NCI-H2196 treated with DMSO at 0.1 percent for 48 hours (cell line): ENCODE results near the gene BTK.

Experiments used
- DNase-seq: peaks from one replicate; lab custom pipeline; 2025; ENCODE audit not compliant: unreplicated experiment; lab: John Stamatoyannopoulos, UW

BTK gene

DNA sequence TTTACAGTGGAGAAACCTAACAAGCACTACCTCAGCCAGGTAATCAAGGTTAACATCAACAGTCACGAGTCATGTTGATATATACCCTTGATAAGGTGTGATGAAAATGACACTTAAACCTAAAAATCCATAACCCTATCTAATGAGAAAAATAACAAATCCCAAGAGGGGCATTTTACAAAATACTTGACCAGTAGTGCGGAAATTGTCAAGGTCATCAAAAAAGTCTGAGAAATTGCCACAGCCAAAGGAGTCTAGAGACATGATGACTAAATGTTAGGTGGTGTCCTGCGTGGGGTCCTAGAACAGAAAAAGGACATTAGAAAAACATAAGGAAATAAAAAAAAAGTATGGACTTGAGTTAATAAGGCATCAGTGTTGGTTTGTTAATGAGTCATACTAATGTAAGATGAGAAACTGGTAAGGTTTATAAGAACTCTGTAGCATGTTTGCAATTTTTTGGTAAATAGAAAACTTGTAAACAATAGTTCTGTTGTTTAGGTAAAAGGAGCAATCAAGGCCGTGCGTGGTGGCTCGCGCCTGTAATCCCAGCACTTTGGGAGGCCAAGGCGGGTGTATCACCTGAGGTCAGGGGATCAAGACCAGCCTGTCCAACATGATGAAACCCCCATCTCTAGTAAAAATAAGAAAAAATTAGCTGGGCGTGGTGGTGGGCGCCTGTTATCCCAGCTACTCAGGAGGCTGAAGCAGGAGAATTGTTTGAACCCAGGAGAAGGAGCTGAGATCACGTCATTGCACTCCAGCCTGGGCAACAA is 7.7 kb upstream of the BTK start:
- no peak for DNase-seq

DNA sequence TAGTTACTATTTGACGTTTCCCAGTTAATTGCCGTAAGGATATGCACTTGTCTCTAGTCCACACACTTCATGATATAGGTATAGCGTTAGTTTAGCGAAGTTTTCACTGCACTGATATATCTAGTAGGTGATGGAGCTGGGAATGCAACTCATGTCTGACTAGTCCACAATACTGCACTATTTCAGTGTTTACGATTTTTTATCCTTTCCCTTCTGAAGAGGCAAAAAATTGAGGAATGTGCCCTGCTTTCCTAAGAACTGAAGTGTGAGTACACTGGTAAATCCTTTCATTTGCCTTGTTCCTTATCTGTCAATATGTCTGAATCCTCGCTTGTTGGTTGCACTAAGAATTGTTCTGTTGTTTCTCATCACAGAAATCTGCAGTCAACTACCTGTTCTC is 5.8 kb upstream of the BTK start:
- no peak for DNase-seq

DNA sequence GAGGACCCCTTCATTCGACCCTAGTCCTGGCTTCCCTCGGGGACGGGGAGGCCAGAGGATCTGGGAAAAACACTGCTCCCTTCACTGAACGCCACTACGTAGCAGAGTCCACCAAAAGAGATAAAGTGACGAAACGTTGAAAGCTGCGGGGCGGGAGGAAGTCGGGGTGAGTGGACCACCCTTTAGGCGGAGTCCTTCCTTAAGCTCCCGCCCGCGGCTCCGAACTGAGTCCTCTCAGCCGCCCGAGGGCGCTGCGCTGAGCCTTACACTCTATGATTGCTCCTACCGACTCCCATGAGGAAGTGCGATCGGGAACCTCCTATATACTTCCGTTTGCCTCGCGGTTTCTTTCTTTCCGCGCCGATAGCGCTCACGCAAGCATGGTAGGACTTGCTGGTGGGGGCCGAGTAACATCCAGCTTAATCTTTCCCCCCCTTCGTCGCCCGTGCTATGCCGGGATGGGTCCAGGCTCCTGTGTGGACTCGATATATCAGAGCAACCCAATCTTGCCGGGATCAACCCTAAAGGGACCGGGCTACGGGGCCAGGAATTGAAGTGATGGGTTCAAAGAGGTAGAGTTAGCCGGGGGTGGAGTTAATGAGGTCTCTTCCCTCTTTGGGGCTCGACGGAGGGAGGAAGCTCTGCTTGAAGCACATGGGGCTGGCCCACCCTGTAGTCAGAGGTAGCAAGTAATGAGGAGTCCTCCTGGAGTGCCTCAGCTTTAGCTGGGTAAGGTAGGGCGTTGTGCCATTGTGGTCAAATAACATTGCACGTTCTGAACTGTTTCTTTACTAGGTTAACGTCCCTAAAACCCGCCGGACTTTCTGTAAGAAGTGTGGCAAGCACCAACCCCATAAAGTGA is 4.9 kb upstream of the BTK start, which contains the start of gene RPL36A:
Gene RPL36A (plus strand): TSS at position 348 of the 862 bp plus-strand sequence. CDS start 33 bp downstream, at position 381.
- peak; percentile 81 for DNase-seq

DNA sequence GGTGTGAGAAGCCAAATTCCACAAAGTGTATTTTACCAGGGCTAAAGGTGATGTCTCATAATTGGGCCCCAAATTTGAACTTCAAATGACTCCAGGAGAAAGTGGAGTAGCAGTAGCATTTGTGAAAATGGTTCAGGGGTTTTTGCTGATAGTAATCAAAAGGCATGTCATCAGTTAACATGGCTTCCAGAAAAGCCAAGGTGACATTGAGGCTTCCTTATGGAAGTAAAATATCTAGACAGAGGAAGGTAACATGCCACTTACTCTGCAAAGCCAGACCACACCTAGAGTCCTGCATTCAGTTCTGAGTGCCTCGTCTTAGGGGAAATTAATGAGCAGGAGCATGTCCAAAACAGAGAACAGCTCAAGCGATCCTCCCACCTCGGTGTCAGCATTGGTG is 2.6 kb upstream of the BTK start:
- DNase-seq: no peak

DNA sequence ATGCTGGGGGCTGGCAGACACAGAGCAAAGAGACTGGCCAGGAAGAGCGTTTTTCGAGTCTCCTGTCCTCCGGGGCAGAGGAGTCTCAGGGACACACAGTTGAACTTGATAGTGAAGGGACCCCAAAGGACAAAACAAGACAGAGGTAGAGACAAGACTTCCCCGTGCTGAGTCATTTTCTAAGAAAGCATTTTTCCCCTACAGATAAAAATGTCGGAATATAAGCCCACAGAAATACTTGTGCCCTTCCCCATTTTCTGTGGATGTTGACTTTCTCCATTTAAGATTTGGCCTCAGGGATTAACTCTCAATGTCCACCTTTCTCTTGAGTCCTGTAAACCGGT is 523 bp upstream of the BTK start:
- no peak for DNase-seq

DNA sequence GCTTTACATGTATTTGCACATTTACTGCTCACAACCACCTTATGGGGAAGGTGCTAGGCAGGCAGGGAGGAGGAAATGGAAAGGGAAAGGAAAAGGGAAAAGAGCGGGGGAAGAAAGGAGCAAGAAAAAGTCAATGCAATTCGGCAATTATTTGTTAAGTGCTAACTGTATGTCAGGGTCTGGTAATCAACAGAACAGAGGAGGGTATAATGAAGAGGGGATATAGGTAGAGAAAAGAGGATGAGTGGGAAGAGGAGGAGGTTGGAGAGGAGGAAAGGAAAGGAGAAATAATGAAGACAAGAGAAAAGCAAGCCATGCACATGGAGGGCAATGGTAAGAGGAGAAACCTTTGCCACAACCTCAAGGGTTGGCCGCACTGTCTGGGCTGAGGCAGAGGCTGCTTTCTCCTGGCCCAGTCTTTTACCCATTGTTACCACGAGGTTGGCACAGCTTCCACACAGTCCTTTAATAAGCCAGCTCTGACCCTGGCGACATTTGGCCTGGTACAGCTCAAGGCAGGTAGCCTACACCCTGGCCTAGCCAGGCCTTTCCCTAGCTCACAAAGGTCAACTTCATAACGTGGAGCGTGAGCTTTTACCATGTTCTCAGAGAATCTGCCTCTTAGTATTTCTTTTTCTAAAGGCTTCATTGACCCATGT is 836 bp downstream of the BTK start:
- DNase-seq: no peak

DNA sequence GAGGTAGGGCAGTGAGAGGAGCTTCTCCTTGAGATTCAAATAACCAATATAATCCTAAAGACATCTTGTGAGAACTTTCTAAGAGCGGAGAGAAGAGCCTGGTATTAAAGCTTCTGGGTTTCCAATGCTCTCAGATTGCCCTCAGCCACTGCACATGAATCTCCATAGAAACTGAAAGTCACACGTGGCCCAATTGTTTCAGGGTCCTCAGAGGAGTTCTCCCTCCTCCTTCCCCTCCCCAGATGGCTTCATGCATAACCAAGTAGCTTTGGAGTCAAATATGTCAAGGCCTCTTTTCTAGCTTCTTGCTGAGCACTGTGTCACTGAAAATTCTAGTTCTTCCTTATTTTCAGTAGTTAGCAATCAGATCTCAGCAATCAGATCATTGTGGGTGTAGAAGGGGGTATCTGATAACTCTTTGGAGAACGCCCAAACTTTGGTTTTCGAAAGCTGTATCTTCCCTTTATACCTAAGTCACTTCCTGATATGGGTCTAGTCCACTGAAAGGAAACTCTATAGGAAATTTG is 2.2 kb downstream of the BTK start:
- DNase-seq: no peak

DNA sequence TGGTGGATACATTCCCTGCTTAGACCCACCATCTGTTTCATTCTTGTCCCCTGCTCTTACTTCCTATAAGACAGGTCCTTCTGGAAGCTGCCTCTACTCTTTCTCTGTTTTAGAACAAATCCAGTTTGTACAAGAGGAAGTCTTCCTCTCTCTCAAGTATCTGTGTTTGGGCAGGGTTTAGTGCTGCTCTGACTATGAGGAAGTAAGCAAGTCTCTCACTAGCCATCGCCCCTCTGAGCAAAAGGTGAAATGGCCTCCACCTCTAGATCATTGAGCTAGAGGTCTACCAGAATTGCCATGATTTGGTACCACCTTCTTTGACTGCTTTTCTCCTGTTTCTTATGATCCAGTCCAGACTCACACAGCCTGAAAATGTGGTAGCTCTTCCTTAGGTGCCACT is 8.4 kb downstream of the BTK start:
- DNase-seq: no peak

DNA sequence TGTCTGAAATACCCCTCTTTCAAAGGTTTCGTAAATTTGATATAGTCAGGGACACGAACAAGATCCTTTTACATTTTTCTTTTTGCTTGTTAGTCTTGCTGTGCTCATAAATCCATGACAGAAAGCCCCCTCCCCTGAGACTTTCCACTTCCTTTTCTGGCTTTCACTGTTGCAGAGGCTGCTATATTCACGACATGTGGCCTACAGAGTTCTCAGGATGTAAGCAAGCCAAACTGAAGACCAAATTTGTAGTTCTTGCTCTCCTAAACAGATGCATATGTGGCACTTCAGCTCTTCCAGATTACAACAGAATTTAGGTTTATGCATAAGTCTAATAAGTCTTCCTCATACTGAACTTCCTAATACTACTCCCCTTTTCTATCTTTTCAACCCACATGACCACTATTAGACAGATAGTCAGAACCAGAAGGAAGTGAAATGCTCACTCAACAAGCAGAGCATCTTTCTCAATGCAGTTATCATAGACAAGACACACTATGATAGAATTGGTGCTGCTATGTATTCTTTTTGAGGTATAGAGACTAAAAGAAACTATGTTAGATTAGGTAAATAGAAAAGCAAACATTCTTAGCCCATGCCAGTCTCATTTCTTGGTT is 15.0 kb downstream of the BTK start:
- no peak for DNase-seq

DNA sequence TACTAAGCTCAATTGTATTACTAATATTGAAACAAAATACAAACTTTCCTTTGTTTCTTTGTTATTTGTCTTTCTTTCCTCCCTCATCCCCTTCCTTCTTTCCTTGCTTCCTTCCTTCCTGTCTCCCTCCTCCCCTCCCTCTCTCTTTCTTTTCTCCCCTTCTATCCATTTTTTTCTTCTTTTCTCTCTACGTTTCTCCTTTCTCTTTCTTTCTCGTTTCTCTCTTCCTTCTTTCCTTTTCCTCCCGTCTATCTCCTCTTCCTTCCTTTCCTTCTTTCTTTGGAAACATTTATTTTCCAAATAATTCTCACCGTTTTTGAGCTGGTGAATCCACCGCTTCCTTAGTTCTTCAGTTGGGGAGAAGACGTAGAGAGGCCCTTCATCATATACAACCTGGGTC is 16.3 kb downstream of the BTK start:
- no peak for DNase-seq

DNA sequence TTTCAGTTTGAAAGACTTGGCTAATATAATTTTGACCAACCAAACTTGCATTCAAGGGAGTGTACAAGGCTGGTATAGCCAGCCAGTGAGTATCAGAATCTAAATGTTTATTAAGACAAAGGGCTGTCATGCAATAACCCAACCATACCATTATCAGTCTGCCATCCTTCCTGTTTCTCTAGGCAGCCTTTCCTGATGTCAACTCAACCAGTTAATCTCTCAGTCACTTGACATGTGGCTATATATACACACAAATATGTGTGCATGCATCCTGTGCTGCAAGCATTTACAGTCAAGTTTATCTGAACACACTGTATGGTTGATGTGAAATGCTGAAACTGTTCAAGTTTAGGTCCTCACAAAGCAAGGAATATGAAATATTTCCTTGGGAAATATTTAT is 17.2 kb downstream of the BTK start:
- DNase-seq: no peak

DNA sequence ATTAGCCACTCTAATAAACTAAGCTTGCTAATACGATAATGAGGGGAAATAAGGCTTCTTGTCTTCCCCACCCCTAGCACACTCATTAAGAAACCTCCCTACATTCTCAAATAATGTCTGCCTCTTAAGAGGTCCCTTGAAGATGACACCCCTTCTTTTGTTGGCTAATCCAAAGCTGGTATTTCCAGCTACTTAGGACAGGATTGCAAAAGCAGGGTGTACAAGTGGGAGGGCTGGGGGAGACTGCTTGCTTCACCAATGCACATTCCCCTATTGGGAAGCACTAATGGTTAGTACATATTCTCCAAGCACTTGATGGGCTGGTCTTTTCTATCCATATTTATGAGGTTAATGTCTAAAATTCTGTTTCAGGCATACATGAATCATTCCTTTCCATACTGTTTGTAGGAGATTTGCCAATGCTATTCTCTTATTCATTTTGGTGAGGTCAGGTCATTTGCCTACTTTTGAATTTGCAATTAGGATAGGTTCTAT is 20.6 kb downstream of the BTK start:
- no peak for DNase-seq

DNA sequence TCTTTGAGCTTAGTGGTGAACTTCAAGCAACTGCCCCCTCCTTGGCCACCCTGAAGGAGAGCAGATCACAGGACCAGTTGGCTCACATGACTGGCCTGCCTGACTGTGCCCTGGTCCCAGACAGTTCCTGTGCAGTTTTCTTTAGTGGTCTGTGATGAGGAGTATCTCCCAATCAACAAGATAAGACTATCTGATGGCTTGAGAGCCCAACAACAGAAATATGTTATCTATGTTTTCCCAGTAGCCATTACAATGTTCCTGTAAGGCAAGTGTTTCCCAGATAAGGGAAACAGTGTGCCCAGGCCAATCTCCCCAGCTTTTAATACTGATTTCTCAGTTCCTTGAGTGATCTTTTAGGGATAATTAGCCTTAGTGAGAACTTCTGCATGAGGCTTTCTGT is 23.2 kb downstream of the BTK start:
- DNase-seq: no peak

DNA sequence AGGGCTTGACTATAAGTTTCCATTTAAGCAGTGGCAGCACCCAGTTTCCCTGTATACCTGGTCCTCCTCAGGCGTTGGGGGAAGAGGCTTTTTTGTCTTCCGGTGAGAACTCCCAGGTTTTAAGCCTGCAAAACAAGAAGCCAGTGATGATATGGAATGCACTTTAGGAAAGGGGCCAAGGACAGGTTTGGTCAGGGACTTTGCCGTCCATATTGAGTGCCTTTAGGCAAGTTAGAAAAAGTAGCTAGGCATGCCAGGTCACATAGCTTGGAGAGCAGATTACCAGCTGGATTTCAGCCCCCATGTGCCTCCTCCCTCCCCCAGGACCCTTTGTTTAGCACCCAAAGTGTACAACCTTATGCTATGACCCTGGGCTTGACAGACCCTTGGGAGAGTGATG is 23.9 kb downstream of the BTK start:
- DNase-seq: no peak

DNA sequence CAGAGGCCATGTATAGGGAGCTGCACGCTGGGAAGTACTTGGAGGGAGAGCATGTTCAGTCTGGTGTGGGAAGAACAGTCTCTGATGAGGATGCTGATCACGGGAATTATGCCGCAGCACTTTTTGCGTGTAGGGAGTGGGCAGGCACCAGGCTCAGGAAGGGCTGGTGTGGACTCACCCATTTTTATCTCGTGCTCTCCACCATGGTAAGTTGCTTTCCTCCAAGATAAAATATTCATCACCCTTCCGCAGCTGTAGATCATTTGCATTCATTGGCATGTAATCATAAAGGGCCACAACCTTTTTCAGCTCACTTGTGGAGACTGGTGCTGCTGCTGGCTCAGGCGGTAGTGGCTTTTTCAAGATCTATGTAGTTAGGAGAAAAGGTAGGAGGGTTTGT is 25.6 kb downstream of the BTK start:
- no peak for DNase-seq

DNA sequence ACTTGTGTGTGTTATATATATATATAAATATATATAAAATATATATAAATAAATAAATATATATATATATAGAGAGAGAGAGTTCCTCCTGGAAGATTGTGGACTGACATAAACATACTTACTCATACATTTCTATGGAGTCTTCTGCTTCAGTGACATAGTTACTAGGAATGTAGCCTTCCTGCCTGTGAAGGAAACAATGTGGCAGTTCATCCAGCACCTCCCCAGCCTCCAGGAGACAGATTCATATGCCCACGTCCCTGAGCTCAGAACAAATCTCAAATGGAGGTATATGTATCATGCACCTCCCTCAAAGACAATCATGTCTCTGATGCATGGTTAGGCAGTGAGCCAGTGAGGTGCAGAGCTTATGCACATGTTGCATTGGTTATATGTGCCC is 26.0 kb downstream of the BTK start:
- DNase-seq: no peak

DNA sequence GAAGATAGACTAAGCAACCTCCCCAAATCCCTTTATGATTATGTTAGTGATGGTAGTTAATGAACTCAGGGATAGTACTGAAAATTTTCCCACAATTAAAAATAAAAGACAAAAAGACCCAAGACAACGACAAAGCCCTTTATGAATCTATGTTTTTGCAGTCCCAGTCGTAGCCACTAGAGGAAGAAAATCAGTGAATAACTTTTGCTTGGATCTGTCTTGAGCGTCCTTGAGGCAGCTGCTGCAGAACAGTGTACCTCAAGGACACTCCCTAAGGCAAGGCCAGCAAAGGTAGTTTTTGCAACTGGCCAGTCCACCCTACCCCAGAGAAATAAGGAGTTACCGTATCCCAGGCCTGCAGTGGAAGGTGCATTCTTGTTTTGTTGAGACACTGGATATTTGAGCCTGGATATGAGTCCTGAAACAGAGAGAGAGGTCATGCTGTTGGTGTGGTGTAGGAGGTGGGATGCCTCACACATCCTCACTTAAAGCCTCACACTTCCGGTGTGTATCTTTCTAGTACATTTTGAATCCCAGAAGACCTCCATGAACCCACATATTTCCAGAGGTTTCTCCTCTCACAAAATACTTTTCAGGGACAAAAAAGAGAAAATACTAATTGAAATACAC is 28.7 kb downstream of the BTK start:
- DNase-seq: no peak

DNA sequence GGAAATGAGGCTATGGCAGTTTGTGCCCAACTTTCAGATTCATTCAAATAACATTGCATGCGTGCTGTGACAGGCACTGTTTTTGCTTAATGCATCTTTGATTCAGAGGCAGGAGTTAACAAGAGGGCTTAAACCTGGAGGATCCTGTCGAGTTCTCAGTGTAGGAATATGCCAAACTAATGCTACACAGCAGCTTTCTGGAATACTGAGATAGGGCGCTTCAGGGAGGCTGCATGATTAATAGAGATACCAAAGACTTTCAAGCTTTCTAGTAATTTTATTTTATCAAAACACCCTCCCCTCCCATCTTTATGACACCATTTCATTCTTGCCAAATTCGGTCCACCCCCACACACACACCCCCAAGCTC is 36.8 kb downstream of the BTK start:
- no peak for DNase-seq

DNA sequence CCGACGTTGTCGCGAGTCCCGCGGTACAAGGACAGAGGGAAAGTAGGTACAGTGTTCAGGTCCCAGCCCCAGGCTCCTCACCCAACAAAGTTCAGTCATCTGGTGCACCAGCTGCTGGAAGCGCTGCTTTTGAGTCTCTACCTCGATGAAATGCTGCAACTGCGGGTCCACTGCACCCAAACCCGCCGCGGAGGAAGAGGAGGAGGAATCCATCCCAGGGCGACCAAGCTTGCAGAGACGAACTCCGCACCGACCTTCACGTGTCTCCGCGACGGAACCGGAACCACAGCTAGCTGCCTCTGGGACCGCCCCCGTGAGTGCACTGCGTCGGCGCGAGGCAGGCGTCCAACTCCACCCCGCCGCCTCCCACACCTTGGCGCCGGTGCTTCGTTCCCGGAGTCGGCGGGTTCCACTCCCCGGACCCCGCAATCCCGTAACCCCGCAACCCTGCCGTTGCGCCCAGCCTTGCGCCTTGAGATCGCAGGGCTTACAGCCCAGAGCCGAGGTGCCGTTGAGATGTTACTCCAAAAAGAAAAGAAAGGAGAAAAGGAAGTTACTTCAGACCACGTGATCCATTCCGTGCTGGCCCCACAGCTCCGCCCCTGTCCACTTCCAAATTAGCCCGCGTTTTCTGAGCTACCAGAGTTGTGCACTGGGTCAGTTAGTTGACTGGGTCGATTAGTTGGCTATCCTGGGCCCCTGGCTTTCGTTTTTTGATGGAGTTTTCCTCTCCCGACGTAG is 37.4 kb downstream of the BTK start, which contains the start of gene TIMM8A:
Gene TIMM8A (minus strand): TSS at position 291 of the 741 bp plus-strand sequence. CDS start 78 bp downstream, at position 213.
- DNase-seq: peak; percentile 48
